GM19324 (cell line): ENCODE results near the gene ISLR2.
"Not testable (repeated sequence)": the region's sequence is repeated elsewhere in the genome, so short reads cannot be mapped to it uniquely, and the experiment has no call there.

Source experiments
- ATAC-seq: cut with Tn5 transposase; IDR thresholded peaks from one replicate; pipeline ENCODE4 v1.9.1; 2021; ENCODE audit warnings: mild to moderate bottlenecking, moderate library complexity; ENCODE audit not compliant: unreplicated experiment, low FRiP score

The ISLR2 gene

DNA sequence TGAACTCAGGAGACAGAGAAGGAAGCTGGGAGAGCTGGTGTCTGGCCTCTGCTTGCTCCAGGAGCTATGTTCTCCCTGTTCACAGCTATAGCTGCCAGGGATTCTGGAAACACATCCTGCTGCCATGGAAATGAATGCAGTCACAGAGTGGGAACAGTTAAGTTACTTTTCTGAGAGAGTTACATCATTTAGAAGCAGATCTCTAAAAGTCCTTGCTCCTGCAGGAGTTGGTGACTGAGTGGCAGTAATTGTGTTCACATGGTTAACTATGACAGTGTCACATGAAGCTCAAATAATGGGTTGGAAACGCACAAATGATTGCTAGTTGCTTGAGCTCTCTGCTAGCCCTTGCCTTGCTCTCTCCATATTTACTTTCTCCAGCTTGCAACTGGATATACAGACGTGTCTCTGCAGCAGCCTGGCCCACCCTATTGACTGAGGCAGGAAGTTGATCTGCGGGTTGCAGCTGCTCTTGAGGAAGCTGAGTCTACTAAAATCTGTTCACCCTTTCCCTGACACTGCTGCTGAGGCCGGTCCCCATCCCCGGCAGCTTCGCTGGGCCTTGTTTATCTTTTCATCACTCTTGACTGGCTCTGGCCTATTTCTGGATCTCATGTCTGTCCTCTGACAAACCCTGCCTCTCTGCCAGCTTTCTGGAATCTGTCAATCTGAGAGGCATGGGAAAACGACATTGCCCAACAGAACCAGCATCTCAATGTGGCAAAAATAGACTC is 26.5 kb downstream of the ISLR2 start:
- ATAC-seq = no peak

DNA sequence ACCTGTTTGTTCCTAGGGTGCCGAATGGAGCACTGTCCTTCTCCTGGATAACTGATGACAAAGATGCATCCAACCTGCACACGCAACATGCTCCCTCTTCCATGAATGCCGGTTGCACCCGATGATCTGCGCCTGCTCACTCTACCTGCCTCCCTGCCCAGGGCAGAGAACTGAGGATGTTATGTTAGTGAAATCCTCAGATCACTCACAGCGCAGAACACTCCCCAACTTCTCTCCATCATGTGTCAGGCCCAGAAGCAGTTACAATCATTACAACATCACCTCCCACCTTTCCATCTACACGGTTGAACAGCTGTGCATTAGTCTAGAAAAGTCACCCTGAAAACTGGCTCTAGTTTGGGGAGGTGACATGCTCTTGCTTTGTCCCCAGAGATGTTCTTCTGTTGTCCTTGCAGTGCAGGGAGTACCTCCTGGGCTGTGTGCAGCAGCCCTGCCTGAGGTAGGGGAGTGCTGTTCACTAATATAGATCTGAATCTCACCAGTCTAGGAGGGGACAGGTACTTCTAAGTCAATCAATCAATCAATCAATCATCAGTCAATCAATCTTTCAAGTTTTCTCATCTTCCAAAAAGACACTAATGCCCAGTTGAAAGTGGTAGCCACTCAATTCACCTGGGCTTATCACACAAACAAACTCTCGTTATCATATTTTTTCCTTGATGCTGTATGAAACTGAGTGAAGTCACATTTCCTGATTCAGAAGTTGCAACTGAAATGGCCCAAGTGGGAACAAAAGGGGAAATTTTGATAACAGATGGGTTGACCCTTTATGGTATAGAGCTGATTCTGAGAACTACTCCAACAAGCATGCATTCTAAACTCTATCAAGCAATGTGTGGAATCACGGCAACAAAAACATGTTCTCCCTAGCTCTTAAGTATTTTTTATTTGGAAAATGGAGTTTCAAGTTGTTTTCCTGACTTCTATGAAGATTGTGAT is 27.8 kb downstream of the ISLR2 start:
- ATAC-seq = peak; percentile 19

DNA sequence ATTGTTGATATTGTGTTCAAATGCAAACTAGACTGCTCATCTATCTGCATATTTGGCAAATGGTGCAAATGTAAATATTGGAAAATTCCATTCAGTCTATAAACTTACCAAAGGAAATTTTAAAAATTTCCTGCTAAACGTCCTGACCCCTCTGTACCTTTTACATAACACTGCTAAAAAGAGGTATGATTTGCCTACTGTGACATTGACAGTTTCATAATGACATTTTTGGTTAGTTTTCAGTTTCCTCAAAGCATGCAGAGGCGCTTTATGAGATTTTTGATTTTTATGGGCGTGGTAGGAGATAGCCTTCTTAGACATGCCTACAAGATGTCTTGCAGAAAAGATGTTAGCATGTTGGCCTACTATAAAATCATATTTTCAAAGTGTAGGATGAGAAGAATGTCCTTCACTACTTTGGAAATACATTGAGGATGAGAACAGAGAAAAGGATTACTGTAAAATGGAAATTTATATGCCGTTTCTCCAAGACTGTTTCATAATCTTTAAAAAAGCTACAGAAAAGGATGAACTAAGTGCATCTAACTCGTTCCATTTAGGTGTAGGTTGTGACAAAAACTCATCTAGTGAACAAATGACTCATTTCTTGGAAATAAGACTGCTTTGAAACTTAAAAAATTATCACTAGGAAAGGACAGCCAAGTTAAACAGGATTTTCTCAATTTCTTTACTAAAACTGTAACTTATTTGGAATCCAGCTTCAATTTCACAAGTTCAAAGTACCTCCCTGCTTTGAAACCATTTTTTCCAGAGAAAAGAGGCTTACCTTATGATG is 28.7 kb downstream of the ISLR2 start:
- ATAC-seq = peak; percentile 75

DNA sequence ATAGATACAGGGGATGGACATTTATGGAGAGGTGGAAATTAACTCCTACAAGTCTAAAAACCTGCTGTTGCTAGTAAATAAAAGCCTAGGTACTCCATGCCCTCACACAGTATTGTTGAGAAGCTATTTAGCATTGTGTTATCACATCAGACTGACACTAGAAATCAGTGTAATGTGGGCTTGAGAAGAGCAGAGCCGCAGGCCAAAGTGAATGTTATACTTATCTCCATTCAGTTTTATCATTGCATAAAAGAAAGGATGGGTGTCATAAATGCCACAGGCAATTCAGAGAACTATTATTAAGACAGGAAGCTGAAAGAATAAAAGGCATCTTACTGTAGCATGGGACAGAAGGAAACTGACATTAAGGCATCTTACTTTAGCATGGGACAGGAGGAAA is 29.4 kb downstream of the ISLR2 start:
- no peak for ATAC-seq

DNA sequence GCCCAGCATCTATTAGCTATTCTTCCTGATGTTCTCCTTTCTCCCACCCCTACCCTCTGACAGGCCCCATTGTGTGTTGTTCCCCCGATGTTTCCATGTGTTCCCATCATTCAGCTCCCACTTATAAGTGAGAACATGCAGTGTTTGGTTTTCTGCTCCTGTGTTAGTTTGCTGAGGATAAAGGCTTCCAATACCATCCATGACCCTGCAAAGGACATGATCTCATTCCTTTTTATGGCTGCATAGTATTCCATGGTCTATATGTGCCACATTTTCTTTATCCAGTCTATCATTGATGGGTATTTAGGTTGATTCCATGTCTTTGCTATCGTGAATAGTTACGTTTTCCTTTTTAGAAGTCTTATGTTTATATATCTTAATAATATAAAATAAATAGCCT is 30.0 kb downstream of the ISLR2 start:
- ATAC-seq = not testable (repeated sequence)

DNA sequence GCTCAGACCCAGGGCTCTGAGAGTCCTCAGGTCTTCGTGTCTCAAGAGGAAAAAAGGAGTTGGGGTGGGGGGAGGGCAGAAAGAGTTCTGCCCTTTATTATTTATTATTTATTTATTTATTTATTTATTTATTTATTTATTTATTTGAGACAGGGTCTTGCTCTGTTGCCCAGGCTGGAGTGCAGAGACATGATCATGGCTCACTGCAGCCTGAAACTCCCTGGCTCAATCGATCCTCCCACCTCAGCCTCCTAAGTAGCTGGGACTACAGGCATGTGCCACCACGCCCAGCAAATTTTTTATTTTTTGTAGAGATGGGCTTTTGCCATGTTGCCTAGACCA is 31.8 kb downstream of the ISLR2 start:
- not testable (repeated sequence) for ATAC-seq

DNA sequence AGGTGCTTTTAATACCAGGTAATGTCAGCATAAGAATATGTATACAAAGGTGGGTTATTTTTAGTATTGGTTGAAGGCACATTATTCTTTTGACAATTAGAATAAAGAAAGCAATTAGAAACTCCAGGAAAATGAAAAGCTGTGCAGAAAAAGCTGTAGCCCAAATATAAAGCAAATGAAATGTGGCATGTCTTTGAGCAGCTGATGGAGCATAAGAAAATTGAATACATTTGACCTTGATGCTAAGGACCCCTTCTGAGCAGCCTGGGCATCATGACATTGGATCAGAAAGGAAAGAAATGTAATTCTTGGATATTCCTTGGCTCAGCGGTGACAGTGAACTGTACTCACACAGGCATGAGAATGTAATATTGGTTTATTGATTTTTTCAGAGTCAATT is 35.1 kb downstream of the ISLR2 start:
- no peak for ATAC-seq

DNA sequence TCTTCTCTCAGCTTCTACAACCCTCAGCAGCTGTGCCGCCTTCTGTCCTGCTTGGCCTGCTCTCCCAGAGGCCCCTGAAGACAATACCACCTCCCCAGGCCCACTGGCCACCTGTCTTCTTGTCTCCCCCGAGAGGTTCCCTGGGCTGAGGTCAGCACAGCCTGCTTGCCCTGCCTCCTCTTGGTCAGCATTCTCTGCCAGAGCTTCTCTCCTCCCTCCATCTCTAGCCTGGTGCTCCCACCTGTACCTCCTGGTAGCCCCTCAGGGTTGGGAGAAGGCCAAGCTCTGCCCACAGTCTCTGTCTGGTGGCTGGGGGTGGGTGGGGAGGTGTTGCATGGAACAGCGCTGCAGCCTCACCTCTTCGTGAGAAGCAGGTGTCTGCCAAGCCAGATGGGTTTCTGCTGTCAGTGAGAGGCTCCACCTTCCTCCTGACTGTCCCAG is 37.5 kb downstream of the ISLR2 start:
- no peak for ATAC-seq

DNA sequence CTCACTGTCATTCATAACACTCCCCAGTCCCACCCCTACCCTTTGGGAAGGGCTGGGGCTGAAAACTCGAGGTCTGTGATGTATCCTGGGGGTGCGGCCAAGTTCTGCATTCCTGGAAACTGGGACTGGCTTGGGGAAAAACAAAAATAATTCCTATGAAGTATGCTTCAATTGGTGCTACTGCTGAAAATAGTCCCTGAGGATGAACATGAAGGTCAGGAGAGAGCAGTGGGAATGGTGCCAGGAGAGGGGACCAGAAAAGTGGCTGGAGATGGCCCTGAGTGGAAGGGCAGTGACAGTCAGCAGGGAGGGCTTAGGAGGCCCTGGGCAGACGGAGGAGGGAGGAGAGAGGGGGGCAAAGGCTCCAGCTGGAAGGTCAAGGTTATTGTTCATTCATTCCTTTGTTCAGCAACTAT is 38.3 kb downstream of the ISLR2 start:
- no peak for ATAC-seq

DNA sequence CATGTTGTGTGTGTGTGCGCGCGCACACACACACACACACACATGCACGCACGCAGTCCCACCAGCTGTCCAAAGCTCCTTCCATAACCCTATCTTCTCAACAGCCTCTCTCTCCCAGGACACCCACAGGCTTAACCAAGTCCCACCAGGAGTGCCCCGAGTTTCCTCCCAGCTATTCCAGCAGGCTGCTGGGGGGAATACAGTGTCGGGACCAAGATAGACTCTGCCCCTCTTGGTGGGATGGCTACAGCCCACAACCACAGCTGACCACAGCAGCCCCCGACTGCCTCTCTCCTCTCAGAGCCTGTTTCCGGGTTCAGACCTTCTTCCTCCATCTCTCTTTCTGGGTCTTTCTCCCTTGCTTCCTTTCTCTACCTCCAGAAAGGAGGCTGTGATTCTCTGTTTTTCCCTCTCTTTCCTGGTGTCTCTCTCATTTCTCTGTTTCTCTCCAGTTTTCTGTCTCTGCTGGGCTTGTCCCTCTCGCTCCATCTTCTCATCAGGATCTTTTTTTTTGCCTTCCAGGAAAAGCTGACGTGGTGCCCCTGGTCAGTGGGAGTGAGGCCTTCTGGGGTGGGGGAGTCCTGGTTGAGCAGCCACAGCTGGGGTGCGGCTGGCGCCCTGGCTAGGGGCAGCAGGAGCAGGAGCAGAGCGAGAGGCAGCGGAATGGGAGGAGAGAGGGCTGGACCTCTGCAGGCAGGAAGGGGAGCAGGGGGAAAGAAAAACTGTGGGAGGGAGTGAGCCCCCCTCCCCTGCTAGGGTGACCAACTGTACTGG is 39.9 kb downstream of the ISLR2 start:
- ATAC-seq = no peak

DNA sequence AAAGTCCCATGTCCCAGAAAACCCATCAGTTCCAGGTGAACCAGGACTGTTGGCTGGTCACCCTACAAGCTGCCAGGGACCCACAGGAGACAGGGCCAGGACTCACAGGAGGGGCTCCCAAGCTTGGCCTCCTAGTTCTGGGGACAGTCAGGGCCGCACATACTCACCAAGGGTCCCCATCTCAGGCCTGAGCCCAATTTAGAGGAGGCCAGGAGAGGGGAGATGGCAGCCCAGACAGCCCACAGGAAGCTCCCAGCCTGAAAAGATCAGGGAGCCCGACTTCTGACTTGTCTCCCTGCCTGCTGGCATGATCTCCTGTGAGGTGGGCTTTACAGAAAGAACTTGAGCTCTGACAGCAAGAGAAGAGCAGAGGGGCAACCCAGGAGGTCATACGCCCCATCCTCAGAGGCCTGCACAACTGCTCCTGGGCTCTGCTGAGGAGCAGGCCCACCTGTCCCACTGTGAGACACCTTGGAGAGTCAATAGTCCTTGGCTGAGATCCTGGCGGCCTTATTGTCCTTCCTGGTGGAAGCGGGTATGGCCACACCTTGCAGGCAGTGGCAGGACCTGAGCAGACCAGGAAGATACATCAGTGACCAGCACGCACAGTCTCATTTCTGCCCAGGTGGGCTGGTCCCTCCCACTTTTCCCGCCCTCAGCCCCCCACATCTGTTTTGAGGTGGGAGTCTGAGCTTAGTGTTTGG is 40.6 kb downstream of the ISLR2 start:
- ATAC-seq = no peak

DNA sequence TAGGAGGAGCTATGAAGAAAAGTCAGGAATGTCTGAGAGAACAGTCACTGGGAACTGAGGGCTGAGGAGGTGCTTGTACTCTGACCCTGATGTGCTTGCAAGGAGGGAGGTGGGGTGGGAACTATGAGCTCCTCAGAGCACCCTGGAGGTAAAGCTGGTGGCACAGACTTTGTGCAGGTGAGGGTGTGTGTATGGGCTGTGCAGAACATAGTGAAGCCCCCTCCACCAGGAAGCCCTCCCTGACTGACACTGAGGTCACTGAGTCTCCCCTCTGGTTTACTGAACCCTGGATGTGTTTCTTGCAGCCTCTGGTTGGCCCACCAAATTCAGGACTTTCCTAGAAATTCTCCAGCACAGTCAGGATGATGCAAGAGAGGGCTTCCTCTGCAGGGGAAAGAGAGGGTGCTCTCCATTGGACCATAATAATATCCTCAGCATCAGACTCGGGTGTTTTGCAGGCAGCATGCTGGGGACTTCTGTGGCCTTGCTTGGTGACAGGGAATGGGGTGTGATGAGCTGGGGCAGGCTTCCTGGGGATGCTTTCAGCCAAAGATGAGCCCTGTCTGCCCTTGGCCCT is 41.7 kb downstream of the ISLR2 start:
- ATAC-seq = no peak

DNA sequence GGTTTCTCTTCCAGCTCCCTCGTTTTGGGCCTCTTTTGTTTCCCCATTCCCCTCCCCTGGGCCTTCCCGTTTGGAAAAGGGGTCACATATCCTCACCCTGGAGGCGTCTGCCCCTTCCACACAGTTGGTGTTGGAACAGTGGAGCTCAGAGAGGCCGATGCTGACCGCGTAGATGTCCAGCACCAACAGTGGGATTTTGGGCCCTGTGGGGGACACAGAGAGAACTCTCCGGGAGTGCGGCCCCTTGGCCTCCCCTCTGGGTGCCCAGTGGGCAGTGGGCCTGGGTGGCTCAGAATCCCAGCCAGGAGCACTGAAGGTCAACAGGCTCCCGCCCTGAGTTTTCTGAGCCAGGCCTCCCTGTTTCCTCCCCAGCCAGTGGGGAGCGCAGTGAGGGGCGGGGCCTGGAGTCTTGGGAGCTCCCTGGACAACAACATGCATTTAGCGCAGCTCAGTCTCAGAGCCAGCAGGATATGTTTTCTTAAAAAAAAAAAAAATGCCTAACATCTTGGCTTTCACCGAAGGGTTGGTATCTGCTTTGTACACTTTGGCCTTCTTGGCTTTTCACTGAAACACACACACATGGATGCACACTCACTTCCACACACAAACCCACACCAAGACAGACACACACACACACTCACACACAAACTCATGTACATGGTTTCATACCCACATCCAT is 42.5 kb downstream of the ISLR2 start:
- ATAC-seq = no peak

DNA sequence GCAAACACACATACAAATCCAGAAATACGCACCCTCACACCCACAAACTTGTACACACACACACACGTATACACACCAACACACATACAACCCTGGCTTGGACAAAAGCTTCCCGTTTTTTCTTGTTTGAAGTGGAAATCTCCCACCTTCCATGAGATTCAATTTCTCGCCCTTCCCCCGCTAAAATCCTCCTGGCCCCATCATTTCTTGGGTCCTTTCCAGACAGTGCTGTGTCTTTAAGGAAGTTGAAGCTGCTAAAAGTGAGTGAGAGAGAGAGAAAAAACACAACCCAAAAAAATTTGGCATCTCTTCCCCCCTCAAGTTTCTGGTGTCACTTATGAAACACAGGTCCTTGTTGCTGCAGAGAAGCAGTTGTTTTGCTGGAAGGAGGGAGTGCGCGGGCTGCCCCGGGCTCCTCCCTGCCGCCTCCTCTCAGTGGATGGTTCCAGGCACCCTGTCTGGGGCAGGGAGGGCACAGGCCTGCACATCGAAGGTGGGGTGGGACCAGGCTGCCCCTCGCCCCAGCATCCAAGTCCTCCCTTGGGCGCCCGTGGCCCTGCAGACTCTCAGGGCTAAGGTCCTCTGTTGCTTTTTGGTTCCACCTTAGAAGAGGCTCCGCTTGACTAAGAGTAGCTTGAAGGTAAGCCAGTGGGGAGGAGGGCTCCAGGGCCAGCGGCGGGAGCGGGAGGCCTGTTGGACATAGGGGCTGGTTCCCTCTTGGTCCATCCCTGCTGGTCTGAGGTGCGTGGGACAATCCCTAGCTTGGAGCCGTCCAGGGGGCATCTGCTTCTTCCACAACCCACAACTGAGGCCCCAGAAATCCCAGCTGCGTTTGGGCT is 43.2 kb downstream of the ISLR2 start, which contains the start of gene ISLR:
TSS of gene ISLR (plus strand) at position 331 of the 839 bp plus-strand sequence. CDS start 1,149 bp downstream, outside the sequence.
- ATAC-seq = no peak

DNA sequence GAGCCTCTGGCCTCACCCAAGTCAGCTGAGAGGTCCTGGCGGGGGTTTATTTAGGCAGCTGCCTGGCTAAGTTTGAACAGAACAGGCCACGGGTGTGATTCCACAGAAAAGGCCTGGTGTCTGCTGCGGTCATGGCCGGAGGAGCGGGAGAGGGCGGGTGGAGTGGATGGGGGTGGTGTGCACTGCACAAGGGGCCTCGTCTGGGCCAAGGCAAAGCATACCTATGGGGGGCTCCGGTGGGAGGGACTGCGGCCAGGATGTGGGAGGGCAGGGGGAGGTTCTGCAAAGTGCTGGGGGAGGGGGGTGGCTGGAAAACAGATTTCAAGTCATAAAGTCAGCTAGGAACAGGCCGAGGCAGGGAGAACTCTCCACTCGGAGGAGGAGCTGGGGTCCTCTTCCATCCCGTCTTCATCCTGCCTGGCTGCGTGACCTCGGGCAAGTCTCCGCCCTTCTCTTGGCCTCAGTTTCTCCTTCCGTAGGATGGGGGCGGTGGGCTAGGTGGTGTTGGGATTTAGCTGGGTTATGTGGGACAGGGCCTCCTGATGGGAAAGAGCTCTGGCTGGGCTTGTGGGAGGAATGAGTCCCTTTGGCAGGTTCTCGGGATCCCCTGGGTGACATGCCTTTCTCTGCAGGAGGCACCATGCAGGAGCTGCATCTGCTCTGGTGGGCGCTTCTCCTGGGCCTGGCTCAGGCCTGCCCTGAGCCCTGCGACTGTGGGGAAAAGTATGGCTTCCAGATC is 44.0 kb downstream of the ISLR2 start:
- ATAC-seq = no peak

DNA sequence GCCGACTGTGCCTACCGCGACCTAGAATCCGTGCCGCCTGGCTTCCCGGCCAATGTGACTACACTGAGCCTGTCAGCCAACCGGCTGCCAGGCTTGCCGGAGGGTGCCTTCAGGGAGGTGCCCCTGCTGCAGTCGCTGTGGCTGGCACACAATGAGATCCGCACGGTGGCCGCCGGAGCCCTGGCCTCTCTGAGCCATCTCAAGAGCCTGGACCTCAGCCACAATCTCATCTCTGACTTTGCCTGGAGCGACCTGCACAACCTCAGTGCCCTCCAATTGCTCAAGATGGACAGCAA is 44.5 kb downstream of the ISLR2 start:
- ATAC-seq = no peak
